ENCODE measurements around the gene FABP1.

DNA sequence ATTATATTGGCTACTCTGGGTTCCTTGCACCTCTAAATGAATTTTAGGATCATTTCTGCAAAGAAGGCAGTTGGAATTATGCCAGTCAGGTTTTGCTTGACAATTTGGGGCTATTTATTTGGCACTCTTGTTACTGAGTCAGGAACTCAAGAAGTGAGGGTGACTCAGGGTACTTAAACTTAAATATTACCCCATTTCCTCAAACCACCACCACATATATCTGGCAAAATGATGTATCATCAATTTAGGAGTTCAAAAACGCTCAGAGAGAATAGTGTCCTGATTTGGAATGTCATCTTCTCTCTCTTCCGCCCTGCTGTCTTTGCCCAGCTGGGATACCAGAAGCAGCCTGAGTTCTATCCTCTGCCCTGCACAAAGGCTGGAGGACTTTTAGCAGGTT, 39.9 kb upstream of the FABP1 start:
- TF ChIP-seq, protein P1, sequence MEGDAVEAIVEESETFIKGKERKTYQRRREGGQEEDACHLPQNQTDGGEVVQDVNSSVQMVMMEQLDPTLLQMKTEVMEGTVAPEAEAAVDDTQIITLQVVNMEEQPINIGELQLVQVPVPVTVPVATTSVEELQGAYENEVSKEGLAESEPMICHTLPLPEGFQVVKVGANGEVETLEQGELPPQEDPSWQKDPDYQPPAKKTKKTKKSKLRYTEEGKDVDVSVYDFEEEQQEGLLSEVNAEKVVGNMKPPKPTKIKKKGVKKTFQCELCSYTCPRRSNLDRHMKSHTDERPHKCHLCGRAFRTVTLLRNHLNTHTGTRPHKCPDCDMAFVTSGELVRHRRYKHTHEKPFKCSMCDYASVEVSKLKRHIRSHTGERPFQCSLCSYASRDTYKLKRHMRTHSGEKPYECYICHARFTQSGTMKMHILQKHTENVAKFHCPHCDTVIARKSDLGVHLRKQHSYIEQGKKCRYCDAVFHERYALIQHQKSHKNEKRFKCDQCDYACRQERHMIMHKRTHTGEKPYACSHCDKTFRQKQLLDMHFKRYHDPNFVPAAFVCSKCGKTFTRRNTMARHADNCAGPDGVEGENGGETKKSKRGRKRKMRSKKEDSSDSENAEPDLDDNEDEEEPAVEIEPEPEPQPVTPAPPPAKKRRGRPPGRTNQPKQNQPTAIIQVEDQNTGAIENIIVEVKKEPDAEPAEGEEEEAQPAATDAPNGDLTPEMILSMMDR (conservative IDR thresholded peaks at IDR 0.05; ENCODE audit: low read depth, low read length), result no peak
- TF ChIP-seq EZH2phosphoT487 (IDR thresholded peaks at IDR 0.05; ENCODE audit: borderline replicate concordance, low read length), result no peak
